Natural killer cell (primary cell): Measurements from ENCODE around the gene MYLK3. TPM values are rescaled to one million over a fixed set of nuclear protein-coding genes. Genes with fewer than 3 reads are reported as not detected.

ENCODE experiments used
- ATAC-seq, 3 donors: fragments of 150-1000 bp in 2 of 3; fragments of 200-7000 bp in 1 of 3; cut with Tn5 transposase; 1 replicate in 1 of 3; 2 replicates in 2 of 3; pipeline ENCODE4 v1.10.0; 2021; ENCODE audit warnings: mild to moderate bottlenecking in 2 of 3, moderate library complexity in 2 of 3
- DNase-seq, 2 donors: peaks; one replicate each; pipeline versions ENCODE4 v3.0.0 to v3.0.0-alpha.2; 2013 to 2021; ENCODE audit warnings: mixed read lengths in 1 of 2
- H3K27ac ChIP-seq: one replicate; pipeline ENCODE4 v1.5.1; 2013; ENCODE audit warnings: mild to moderate bottlenecking, low read length
- H3K27me3 ChIP-seq: one replicate; pipeline ENCODE4 v1.6.1; 2013; ENCODE audit warnings: low read length; ENCODE audit not compliant: control insufficient read depth, insufficient read depth
- H3K36me3 ChIP-seq: one replicate; pipeline ENCODE4 v1.6.1; 2013; ENCODE audit warnings: low read length; ENCODE audit not compliant: control insufficient read depth, insufficient read depth
- H3K4me1 ChIP-seq: one replicate; pipeline ENCODE4 v1.6.1; 2013; ENCODE audit warnings: low read length; ENCODE audit not compliant: control insufficient read depth, insufficient read depth
- H3K4me3 ChIP-seq: one replicate; pipeline ENCODE4 v1.5.1; 2013; ENCODE audit warnings: low read length
- H3K9me3 ChIP-seq: one replicate; pipeline ENCODE4 v1.6.1; 2013; ENCODE audit warnings: low read length; ENCODE audit not compliant: control insufficient read depth, insufficient read depth
- H3K27ac Mint-ChIP-seq, 2 donors: one replicate each; pipeline ENCODE4 v1.8.0; 2022; ENCODE audit warnings: mild to moderate bottlenecking in 2 of 2, mixed read lengths in 2 of 2, moderate library complexity in 1 of 2
- H3K27me3 Mint-ChIP-seq, 2 donors: one replicate each; pipeline ENCODE4 v1.8.0; 2022; ENCODE audit warnings: low read depth in 2 of 2, mixed read lengths in 2 of 2
- H3K36me3 Mint-ChIP-seq: one replicate; pipeline ENCODE4 v1.8.0; 2022; ENCODE audit warnings: mixed read lengths
- H3K4me1 Mint-ChIP-seq, 2 donors: one replicate each; pipeline ENCODE4 v1.8.0; 2022; ENCODE audit warnings: mixed read lengths in 2 of 2
- H3K4me3 Mint-ChIP-seq: one replicate; pipeline ENCODE4 v1.8.0; 2022; ENCODE audit warnings: mild to moderate bottlenecking, moderate library complexity, mixed read lengths
- H3K9me3 Mint-ChIP-seq, 2 donors: one replicate each; pipeline ENCODE4 v1.8.0; 2022; ENCODE audit warnings: mixed read lengths in 2 of 2
- WGBS: methylation state at CpG from one replicate; pipeline ENCODE4 v1.1.7; 2013; ENCODE audit warnings: missing lambda C conversion rate; ENCODE audit not compliant: insufficient coverage; 5-methylcytosine and 5-hydroxymethylcytosine counted together
- intact Hi-C: fragments of 100-400 bp; cut with micrococcal nuclease; formaldehyde crosslinking; loops from one replicate; pipeline ENCODE4 v1.14.2; 2022
- total RNA-seq, 4 donors: library from RNA; stranded (reverse); fragments of 120-200 nt in 1 of 4; gene quantifications; one replicate each; pipeline versions ENCODE4 v1.2.3 to v1.2.4, GENCODE V29; 2013 to 2022
- TF ChIP-seq, protein P1 (sequence below): fragments of 200-600 bp; IDR thresholded peaks from one replicate; pipeline ENCODE4 v1.8.0; 2022; ENCODE audit warnings: antibody characterized with exemption

MYLK3 gene
- total RNA-seq, 3 donors from 2014 or later (not counting 1 experiment from before 2014, with no cell fraction given), result 0.42 to 0.73 TPM; not detected in 1

DNA sequence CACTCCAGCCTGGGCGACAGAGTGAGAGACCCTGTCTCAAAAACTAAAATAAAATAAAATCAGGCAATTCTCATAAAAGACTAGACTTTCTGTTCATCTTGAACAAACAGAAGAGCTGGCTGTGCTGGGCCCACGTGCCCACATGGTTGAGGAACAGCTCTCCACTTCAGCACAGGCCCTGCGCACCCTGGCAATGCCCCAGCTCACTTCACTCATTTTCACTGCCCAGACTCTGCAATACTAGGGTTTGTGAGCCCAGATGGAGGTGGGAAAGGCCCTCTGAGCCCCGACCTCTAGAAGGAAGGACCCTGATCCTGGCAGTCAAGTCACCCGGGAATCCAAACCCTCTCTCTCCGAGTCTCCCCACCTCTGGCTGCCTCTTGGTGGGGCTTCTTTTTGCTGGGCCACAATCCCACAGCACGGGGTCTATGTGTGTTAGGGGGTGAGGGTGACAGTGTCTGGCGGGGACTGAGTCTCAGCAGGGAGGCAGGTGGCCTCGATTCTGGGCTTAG lies 14.8 kb downstream of the MYLK3 start:
- Mint-ChIP-seq H3K4me3 (no peak overlapping the region), H3K9me3 (no peaks in the 10 kb centered on the region), H3K27ac (no peak overlapping the region), H3K4me1 (no peaks in the 10 kb centered on the region), H3K27me3 (no peaks in the 10 kb centered on the region), H3K36me3 (no peaks in the 10 kb centered on the region)
- no peak for ATAC-seq
- 92% methylated on average over 9 of the region's 9 CpGs for WGBS
- no peak overlapping the region for H3K4me3 ChIP-seq
- no peaks in the 10 kb centered on the region for H3K36me3 ChIP-seq
- no peak for DNase-seq
- intact Hi-C loops, result no loop called here
- H3K4me1 ChIP-seq, result no peaks in the 10 kb centered on the region
- no peak overlapping the region for H3K27ac ChIP-seq
- H3K27me3 ChIP-seq, result no peaks in the 10 kb centered on the region
- no peaks in the 10 kb centered on the region for H3K9me3 ChIP-seq
- TF ChIP-seq, protein P1, sequence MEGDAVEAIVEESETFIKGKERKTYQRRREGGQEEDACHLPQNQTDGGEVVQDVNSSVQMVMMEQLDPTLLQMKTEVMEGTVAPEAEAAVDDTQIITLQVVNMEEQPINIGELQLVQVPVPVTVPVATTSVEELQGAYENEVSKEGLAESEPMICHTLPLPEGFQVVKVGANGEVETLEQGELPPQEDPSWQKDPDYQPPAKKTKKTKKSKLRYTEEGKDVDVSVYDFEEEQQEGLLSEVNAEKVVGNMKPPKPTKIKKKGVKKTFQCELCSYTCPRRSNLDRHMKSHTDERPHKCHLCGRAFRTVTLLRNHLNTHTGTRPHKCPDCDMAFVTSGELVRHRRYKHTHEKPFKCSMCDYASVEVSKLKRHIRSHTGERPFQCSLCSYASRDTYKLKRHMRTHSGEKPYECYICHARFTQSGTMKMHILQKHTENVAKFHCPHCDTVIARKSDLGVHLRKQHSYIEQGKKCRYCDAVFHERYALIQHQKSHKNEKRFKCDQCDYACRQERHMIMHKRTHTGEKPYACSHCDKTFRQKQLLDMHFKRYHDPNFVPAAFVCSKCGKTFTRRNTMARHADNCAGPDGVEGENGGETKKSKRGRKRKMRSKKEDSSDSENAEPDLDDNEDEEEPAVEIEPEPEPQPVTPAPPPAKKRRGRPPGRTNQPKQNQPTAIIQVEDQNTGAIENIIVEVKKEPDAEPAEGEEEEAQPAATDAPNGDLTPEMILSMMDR, result no peak

DNA sequence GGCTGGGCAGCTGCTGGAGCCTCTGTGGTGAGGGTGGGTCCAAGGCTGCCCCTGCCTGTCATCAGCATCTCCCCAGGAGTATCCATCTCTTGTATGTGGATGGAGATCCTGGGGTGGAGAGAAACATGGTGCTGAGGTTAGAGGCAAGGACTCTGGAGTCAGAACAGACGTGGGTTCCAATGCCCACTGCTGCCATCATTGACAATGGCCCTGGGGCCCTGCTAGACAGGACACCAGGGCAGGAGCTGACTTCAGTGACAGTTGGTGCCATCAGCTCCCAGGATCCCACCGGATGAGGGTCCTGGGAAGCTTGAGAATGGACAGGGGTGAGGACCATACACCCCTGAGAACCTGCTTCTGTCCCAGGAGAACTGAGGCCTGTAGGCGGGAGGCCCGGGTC lies 15.6 kb downstream of the MYLK3 start:
- Histone ChIP-seq H3K27me3 (no peaks in the 10 kb centered on the region), H3K4me3 (no peak overlapping the region), H3K36me3 (no peaks in the 10 kb centered on the region), H3K4me1 (no peaks in the 10 kb centered on the region), H3K27ac (no peak overlapping the region), H3K9me3 (no peaks in the 10 kb centered on the region)
- ATAC-seq (no peak), DNase-seq (no peak)
- H3K27ac Mint-ChIP-seq, result no peak overlapping the region
- no peaks in the 10 kb centered on the region for H3K27me3 Mint-ChIP-seq
- H3K4me3 Mint-ChIP-seq, result no peak overlapping the region
- intact Hi-C loops, result no loop called here
- H3K9me3 Mint-ChIP-seq, result no peaks in the 10 kb centered on the region
- TF ChIP-seq, protein P1, result no peak
- H3K36me3 Mint-ChIP-seq, result no peaks in the 10 kb centered on the region
- WGBS, result 89% methylated on average over 4 of the region's 4 CpGs
- no peaks in the 10 kb centered on the region for H3K4me1 Mint-ChIP-seq

DNA sequence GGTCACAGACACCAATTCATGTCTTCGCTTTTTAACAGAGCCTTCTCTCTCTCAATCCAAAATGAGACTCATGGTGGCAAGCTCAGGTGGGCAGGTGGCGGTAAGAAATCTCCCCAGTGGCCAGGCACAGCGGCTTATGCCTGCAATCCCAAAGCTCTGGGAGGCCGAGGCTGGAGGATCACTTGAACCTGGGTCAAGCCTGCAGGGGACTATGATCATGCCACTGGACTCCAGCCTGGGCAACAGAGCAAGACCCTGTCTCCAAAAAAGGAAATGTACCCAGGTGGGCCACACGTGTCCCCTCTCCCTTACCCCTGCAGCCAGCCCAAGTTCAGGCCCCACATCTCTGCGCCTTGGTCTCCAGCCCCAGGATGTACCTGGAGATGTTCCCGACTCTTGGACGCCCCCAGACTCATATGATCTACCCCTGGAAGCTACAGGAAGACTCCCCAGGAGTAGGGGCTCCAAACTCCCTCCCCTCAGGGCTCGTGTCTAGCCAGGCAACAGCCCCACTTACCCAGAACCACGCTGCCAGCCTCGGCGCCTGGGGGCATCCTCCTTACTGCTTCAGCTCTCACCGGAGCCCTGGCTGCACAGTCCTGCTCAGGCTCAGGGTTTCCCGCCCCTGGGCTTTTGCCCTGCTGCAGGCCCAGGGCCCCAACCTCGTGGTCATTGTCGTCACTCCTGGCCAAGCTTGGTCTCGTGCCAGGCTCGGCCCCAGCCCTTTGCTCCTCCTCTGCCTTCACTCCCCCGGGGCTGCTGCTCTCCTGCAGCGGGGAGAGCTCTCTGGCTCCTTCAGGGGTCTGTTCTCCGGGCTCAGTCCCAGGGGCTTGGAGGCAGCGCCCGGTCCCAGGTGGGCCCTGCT lies 16.2 kb downstream of the MYLK3 start:
- ATAC-seq (no peak), DNase-seq (no peak)
- no peaks in the 10 kb centered on the region for H3K9me3 Mint-ChIP-seq
- no peaks in the 10 kb centered on the region for H3K36me3 Mint-ChIP-seq
- Histone ChIP-seq H3K9me3 (no peaks in the 10 kb centered on the region), H3K36me3 (no peaks in the 10 kb centered on the region), H3K27me3 (no peaks in the 10 kb centered on the region), H3K4me1 (no peaks in the 10 kb centered on the region), H3K27ac (no peak overlapping the region), H3K4me3 (no peak overlapping the region)
- TF ChIP-seq, protein P1, result no peak
- no peak overlapping the region for H3K27ac Mint-ChIP-seq
- no peaks in the 10 kb centered on the region for H3K27me3 Mint-ChIP-seq
- H3K4me3 Mint-ChIP-seq, result no peak overlapping the region
- 89% methylated on average over 23 of the region's 23 CpGs for WGBS
- intact Hi-C loops, result no loop called here
- no peaks in the 10 kb centered on the region for H3K4me1 Mint-ChIP-seq
